Tibial artery (tissue), 4 donors: Measurements from ENCODE around the gene EP400.

Experiments used
- DNase-seq, 2 donors: peaks; one replicate each; pipeline ENCODE4 v3.0.0-alpha.2; 2019
- H3K27ac ChIP-seq, 2 donors: fragments of 200-600 bp; sonication (generic) in 1 of 2; 1 replicate in 1 of 2; 2 replicates in 1 of 2; pipeline ENCODE4 v1.5.1; 2018 to 2019; ENCODE audit warnings: mild to moderate bottlenecking in 1 of 2
- H3K27me3 ChIP-seq, 2 donors: fragments of 200-600 bp; sonication (generic) in 1 of 2; one replicate each; pipeline versions ENCODE4 v1.5.1 to v1.6.0; 2016 to 2019
- H3K36me3 ChIP-seq, 3 donors: fragments of 200-600 bp; sonication (generic) in 2 of 3; one replicate each; pipeline ENCODE4 v1.5.1; 2016 to 2019; ENCODE audit warnings: mild to moderate bottlenecking in 2 of 3
- H3K4me1 ChIP-seq, 4 donors: fragments of 200-600 bp; sonication (generic) in 2 of 4; 1 replicate in 3 of 4; 2 replicates in 1 of 4; pipeline ENCODE4 v1.5.1; 2016 to 2019
- H3K4me3 ChIP-seq, 2 donors: fragments of 200-600 bp; sonication (generic) in 1 of 2; 1 replicate in 1 of 2; 2 replicates in 1 of 2; pipeline ENCODE4 v1.5.1; 2018 to 2019; ENCODE audit warnings: mild to moderate bottlenecking in 2 of 2
- H3K9me3 ChIP-seq, 3 donors: fragments of 200-600 bp; sonication (generic) in 1 of 3; one replicate each; pipeline ENCODE4 v1.5.1; 2016 to 2019
- intact Hi-C: fragments of 100-400 bp; cut with DNase I; formaldehyde crosslinking; loops from one replicate; pipeline ENCODE4 v1.15.0; 2023; ENCODE audit warnings: low total_unique reads
- TF ChIP-seq, protein P1 (sequence below), 2 experiments: fragments of 200-600 bp in 1 of 2; fragments of 450-650 bp in 1 of 2; IDR thresholded peaks; one replicate each; pipeline ENCODE4 v1.5.1; 2017 to 2019; ENCODE audit warnings: antibody characterized with exemption in 2 of 2, mild to moderate bottlenecking in 1 of 2, moderate library complexity in 1 of 2

EP400 gene

DNA sequence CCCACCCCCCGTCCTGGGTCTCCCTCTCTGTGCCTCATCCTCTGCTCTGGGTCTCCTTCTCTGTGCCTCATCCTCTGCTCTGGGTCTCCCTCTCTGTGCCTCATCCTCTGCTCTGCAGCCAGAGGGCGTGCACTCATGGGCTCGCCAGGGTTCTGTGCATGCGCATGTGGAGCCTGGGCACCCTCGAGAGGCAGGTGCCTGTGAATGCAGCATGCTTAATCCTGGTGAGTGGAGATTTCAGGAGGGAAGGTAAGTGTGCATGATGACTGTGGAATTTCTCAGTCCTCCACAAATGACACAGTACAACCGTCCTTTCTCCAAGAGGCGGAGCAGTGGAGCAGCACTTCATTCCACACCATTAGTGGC is 65.2 kb downstream of the EP400 start:
- H3K9me3 ChIP-seq = no peaks in the 10 kb centered on the region
- H3K4me3 ChIP-seq = no peak overlapping the region
- peaks cover 69 to 100% (median 92%) of the 10 kb centered on the region in 3 donors for H3K36me3 ChIP-seq
- TF ChIP-seq, protein P1, sequence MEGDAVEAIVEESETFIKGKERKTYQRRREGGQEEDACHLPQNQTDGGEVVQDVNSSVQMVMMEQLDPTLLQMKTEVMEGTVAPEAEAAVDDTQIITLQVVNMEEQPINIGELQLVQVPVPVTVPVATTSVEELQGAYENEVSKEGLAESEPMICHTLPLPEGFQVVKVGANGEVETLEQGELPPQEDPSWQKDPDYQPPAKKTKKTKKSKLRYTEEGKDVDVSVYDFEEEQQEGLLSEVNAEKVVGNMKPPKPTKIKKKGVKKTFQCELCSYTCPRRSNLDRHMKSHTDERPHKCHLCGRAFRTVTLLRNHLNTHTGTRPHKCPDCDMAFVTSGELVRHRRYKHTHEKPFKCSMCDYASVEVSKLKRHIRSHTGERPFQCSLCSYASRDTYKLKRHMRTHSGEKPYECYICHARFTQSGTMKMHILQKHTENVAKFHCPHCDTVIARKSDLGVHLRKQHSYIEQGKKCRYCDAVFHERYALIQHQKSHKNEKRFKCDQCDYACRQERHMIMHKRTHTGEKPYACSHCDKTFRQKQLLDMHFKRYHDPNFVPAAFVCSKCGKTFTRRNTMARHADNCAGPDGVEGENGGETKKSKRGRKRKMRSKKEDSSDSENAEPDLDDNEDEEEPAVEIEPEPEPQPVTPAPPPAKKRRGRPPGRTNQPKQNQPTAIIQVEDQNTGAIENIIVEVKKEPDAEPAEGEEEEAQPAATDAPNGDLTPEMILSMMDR (IDR thresholded peaks at IDR 0.05) = no peak
- peak in 1 of 2 donors; percentile 46 for DNase-seq
- H3K4me1 ChIP-seq = no peaks in the 10 kb centered on the region
- H3K27me3 ChIP-seq = no peaks in the 10 kb centered on the region
- intact Hi-C loops = no loop called here
- no peak overlapping the region for H3K27ac ChIP-seq

GRCh38 chr12:132015686-132016430 is 66.1 kb downstream of the EP400 start:
- Histone ChIP-seq H3K27me3 (no peaks in the 10 kb centered on the region), H3K9me3 (no peaks in the 10 kb centered on the region), H3K27ac (no peak overlapping the region), H3K4me1 (no peaks in the 10 kb centered on the region), H3K4me3 (no peak overlapping the region), H3K36me3 (peaks cover 74 to 100% (median 98%) of the 10 kb centered on the region in 3 donors)
- peak in 1 of 2 donors; percentile 48 for DNase-seq
- intact Hi-C loops = no loop called here
- TF ChIP-seq, protein P1 (IDR thresholded peaks at IDR 0.05) = no peak

GRCh38 chr12:132018193-132018916 is 68.6 kb downstream of the EP400 start:
- Histone ChIP-seq H3K27ac (no peak overlapping the region), H3K36me3 (peaks cover 69 to 95% (median 87%) of the 10 kb centered on the region in 3 donors)

DNA sequence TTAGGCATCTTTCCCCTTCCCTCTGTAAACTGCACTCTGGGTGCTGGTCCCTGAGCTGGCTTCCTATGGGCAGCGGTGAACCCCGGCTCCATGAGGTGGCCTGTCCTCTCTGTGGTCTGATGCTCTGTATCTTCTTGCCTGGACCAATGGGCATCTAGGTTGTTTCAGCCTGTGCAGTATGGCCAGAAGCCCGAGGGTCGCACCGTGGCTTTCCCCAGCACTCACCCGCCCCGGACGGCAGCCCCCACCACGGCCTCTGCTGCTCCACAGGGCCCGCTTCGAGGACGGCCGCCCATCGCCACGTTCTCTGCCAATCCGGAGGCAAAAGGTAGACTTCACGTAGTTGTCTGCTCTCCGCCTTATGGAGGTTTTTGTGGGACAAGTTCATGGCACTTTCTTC is 70.1 kb downstream of the EP400 start:
- Histone ChIP-seq H3K4me3 (no peak overlapping the region), H3K27ac (no peak overlapping the region), H3K4me1 (no peaks in the 10 kb centered on the region), H3K27me3 (no peaks in the 10 kb centered on the region), H3K36me3 (peaks cover 68 to 95% (median 87%) of the 10 kb centered on the region in 3 donors), H3K9me3 (no peaks in the 10 kb centered on the region)
- intact Hi-C loops = no loop called here
- no peak for DNase-seq
- TF ChIP-seq, protein P1 (IDR thresholded peaks at IDR 0.05) = no peak

More at GRCh38 chr12:132018193-132018916, 68.6 kb downstream of the EP400 start:
- intact Hi-C loops = no loop called here
- Histone ChIP-seq H3K4me1 (no peaks in the 10 kb centered on the region), H3K27me3 (no peaks in the 10 kb centered on the region), H3K9me3 (no peaks in the 10 kb centered on the region), H3K4me3 (no peak overlapping the region)
- no peak for DNase-seq
- TF ChIP-seq, protein P1 (IDR thresholded peaks at IDR 0.05) = no peak

DNA sequence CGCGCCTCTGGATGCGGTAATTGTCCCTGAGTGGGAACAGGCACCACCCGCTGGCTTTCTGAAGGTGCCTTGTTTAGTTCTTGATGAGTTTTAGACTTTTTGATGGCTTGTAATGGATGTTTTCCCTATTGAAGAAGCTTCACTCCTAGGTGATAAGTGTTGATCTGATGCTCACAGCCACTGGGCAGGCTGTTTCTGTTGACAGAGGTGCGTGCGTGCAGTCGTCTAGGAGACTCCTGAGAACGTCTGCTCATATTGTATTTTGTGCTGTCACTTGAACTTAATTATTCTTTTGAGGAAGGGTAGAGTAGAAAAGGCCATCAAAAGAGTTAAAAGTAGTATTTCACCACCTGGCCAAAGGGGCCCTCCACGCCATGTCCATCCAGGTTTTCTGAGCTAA is 70.5 kb downstream of the EP400 start:
- TF ChIP-seq, protein P1 (IDR thresholded peaks at IDR 0.05) = no peak
- H3K4me3 ChIP-seq = no peak overlapping the region
- H3K36me3 ChIP-seq = peaks cover 67 to 95% (median 87%) of the 10 kb centered on the region in 3 donors
- intact Hi-C loops = no loop called here
- H3K9me3 ChIP-seq = no peaks in the 10 kb centered on the region
- H3K27ac ChIP-seq = no peak overlapping the region
- no peaks in the 10 kb centered on the region for H3K4me1 ChIP-seq
- DNase-seq = no peak
- no peaks in the 10 kb centered on the region for H3K27me3 ChIP-seq
